Endothelial cell of umbilical vein (primary cell): Measurements from ENCODE around the gene SLC24A1.

Source experiments
- POLR2A ChIP-seq: IDR thresholded peaks from 2 replicates; pipeline ENCODE4 v1.6.1; 2012; ENCODE audit warnings: low read depth, mild to moderate bottlenecking, control low read depth, low read length
- TF ChIP-seq, protein P1 (sequence below), 2 donors: IDR thresholded peaks; 1 replicate in 1 of 2; 2 replicates in 1 of 2; pipeline ENCODE4 v1.5.1; 2011; ENCODE audit warnings: low read length in 2 of 2, mild to moderate bottlenecking in 2 of 2, moderate library complexity in 2 of 2, control low read depth in 1 of 2, inconsistent platforms in 1 of 2, low read depth in 1 of 2; ENCODE audit not compliant: insufficient read depth in 1 of 2; ENCODE audit errors: extremely low read depth in 1 of 2

DNA sequence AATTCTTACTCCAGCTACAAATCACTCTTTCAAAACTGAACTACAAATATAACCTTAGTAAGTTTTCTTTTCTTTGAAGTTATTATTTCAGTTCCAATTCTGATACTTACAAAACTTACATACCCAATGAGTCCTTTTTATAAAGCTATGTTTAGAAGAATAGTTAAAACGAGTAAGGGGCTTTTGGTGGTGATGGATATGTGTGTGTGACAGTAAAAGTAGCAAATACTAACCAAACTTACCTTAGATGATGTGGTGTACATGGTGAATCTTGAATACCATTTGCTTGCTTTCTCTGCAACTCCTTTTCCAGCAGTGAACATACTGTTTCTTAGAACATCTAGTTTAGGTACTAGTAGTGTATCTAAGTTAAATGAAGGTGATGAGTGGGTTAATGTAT, 68.4 kb downstream of the SLC24A1 start:
- TF ChIP-seq, protein P1, sequence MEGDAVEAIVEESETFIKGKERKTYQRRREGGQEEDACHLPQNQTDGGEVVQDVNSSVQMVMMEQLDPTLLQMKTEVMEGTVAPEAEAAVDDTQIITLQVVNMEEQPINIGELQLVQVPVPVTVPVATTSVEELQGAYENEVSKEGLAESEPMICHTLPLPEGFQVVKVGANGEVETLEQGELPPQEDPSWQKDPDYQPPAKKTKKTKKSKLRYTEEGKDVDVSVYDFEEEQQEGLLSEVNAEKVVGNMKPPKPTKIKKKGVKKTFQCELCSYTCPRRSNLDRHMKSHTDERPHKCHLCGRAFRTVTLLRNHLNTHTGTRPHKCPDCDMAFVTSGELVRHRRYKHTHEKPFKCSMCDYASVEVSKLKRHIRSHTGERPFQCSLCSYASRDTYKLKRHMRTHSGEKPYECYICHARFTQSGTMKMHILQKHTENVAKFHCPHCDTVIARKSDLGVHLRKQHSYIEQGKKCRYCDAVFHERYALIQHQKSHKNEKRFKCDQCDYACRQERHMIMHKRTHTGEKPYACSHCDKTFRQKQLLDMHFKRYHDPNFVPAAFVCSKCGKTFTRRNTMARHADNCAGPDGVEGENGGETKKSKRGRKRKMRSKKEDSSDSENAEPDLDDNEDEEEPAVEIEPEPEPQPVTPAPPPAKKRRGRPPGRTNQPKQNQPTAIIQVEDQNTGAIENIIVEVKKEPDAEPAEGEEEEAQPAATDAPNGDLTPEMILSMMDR (IDR thresholded peaks at IDR 0.05; ENCODE audit: extremely low read depth in 1 of 2, insufficient read depth in 1 of 2, low read depth in 1 of 2, low read length in 2 of 2) = no peak
- no peak for TF ChIP-seq POLR2A
